MCF 10A (cell line): ENCODE results near the gene YEATS2. TPM values are rescaled to one million over a fixed set of nuclear protein-coding genes. Genes with fewer than 3 reads are reported as not detected.

Source experiments
- BruUV-seq: library from RNA; stranded (reverse); fragments of 400-500 nt; replicated peaks from 2 replicates; lab custom pipeline; 2021; lab: Mats Ljungman, UMichigan
- CTCF ChIA-PET: fragments of 300-600 bp; sonication (Branson Sonifier 250); formaldehyde crosslinking; extraction: SDS; loops from one replicate; lab custom pipeline; 2021; ENCODE audit warnings: antibody characterized with exemption, inconsistent platforms; lab: Yijun Ruan, JAX
- POLR2A ChIA-PET: fragments of 300-600, 350-650 bp; sonication (Branson Sonifier 250); formaldehyde crosslinking; extraction: SDS; loops from one replicate; lab custom pipeline; 2020; ENCODE audit warnings: antibody characterized with exemption, inconsistent platforms; lab: Yijun Ruan, JAX
- DNase-seq: peaks from one replicate; pipeline ENCODE4 v3.0.0-alpha.2; 2018; ENCODE audit not compliant: unreplicated experiment
- H3K27ac Mint-ChIP-seq: one replicate; pipeline ENCODE4 v1.8.0; 2022; ENCODE audit warnings: mild to moderate bottlenecking, low read depth, mixed read lengths; ENCODE audit not compliant: unreplicated experiment
- H3K27me3 Mint-ChIP-seq: one replicate; pipeline ENCODE4 v1.8.0; 2022; ENCODE audit warnings: mixed read lengths; ENCODE audit not compliant: insufficient read depth, unreplicated experiment
- H3K36me3 Mint-ChIP-seq: one replicate; pipeline ENCODE4 v1.8.0; 2022; ENCODE audit warnings: mild to moderate bottlenecking, moderate library complexity, mixed read lengths; ENCODE audit not compliant: insufficient read depth, unreplicated experiment
- H3K4me1 Mint-ChIP-seq: one replicate; pipeline ENCODE4 v1.8.0; 2022; ENCODE audit warnings: mixed read lengths; ENCODE audit not compliant: insufficient read depth, unreplicated experiment
- H3K4me3 Mint-ChIP-seq: one replicate; pipeline ENCODE4 v1.8.0; 2022; ENCODE audit warnings: mild to moderate bottlenecking, moderate library complexity, mixed read lengths; ENCODE audit not compliant: unreplicated experiment
- H3K9me3 Mint-ChIP-seq: one replicate; pipeline ENCODE4 v1.8.0; 2022; ENCODE audit warnings: mixed read lengths; ENCODE audit not compliant: unreplicated experiment
- CTCF ChIP-seq: fragments of 200-600 bp; IDR thresholded peaks from one replicate; pipeline ENCODE4 v1.8.0; 2022; ENCODE audit warnings: antibody characterized with exemption, mild to moderate bottlenecking; ENCODE audit not compliant: unreplicated experiment
- intact Hi-C: fragments of 100-400 bp; cut with micrococcal nuclease; formaldehyde crosslinking; loops from 2 replicates; pipeline ENCODE4 v1.14.1; 2022
- total RNA-seq: library from RNA; stranded (reverse); gene quantifications from 2 replicates; pipeline ENCODE4 v1.2.3, GENCODE V29; 2022

YEATS2 gene
- total RNA-seq, 1 experiment from 2014 or later: 29.4 TPM

DNA sequence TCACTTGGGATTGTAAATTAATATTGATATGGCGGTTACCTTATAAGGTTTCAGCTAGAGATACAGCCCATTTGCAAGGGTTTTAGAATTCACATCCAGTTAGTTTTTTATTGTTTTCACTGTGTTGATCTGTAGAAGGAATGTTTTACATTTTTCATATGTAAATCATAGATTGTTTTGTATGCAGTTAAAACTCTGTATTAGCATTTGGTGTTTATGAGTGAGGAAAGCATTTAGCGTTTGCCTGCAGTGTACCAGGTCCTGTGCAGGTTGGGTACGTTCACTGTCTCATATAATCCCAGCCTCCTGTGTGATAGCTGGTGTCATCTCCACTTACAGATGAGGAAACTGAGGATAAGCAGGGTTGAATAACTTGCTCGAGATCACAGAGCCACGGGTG is 104.0 kb downstream of the YEATS2 start:
- no peak for TF ChIP-seq CTCF
- BruUV-seq: no TSS peak
- peaks cover 87% of the 10 kb centered on the region for H3K36me3 Mint-ChIP-seq
- H3K27ac Mint-ChIP-seq: no peak overlapping the region
- H3K9me3 Mint-ChIP-seq: no peaks in the 10 kb centered on the region
- ChIA-PET CTCF (no interaction called here), POLR2A (no interaction called here)
- no peak overlapping the region for H3K4me3 Mint-ChIP-seq
- no peaks in the 10 kb centered on the region for H3K27me3 Mint-ChIP-seq
- DNase-seq: no peak
- H3K4me1 Mint-ChIP-seq: no peaks in the 10 kb centered on the region
- intact Hi-C loops: no loop called here

DNA sequence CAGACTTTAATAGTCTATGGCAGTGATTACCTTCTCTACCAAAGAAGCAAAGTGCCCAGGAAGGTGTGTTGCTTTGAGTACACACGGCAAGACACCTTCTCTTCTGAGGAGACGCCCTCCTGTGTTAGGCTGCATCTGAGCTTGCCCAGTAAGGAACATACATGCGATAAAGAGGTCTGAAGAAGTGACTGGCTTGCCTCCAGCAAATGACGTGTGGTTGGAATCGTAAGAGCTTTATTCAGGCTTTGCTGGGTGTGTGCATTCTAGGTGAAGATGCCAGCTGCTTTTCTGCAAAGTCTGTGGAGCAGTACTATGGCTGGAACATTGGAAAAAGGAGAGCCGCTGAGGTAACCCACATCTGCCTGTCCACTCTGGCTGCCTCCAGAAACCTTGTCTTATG is 105.4 kb downstream of the YEATS2 start:
- no peaks in the 10 kb centered on the region for H3K27me3 Mint-ChIP-seq
- intact Hi-C loops: no loop called here

DNA sequence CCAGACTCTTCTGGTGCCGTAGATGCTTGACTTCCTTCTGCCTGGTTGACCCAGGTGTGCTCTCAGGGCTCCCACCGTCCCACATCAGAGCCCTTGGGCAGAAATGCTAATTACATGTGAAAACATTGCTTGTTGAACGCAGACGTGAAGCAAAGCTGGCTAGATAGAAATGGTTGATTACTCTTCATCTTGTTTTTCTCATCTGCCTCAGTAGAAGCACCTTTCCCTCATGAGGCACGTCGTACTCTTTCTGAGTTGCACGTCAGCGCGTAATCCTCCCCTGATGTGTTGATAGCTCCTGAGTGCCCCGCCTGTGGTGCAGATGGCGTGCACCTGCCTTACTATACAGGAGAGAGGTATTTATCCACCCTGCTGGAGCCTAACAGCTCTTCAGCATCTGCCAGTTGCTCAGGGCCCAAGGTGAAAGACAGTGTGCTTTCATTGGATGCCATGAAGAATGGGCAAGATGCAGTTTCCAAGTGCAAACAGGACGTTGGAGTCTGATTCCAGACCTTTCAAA is 109.7 kb downstream of the YEATS2 start:
- ChIA-PET CTCF (interaction anchor here (1.1 kb wide), 1 partner anchor 10 kb away, joined by 5 read pairs; no protein-coding TSS in a partner anchor), POLR2A (interaction anchor here (2.2 kb wide), 1 partner anchor 11 kb away, joined by 6 read pairs; no protein-coding TSS in a partner anchor)
- Mint-ChIP-seq H3K36me3 (peaks cover 86% of the 10 kb centered on the region), H3K27ac (no peak overlapping the region), H3K27me3 (no peaks in the 10 kb centered on the region), H3K4me3 (no peak overlapping the region), H3K4me1 (no peaks in the 10 kb centered on the region), H3K9me3 (no peaks in the 10 kb centered on the region)
- intact Hi-C loops: no loop called here
- TF ChIP-seq CTCF: no peak
- BruUV-seq: no TSS peak
- no peak for DNase-seq

More for the DNA sequence above, 105.4 kb downstream of the YEATS2 start:
- Mint-ChIP-seq H3K36me3 (peaks cover 90% of the 10 kb centered on the region), H3K4me3 (no peak overlapping the region), H3K9me3 (no peaks in the 10 kb centered on the region), H3K4me1 (no peaks in the 10 kb centered on the region), H3K27ac (no peak overlapping the region)
- no peak for DNase-seq
- CTCF ChIA-PET: no interaction called here
- POLR2A ChIA-PET: interaction anchor here (0.6 kb wide), 1 partner anchor 9 kb away, joined by 3 read pairs; no protein-coding TSS in a partner anchor
- BruUV-seq: no TSS peak
- TF ChIP-seq CTCF: no peak

DNA sequence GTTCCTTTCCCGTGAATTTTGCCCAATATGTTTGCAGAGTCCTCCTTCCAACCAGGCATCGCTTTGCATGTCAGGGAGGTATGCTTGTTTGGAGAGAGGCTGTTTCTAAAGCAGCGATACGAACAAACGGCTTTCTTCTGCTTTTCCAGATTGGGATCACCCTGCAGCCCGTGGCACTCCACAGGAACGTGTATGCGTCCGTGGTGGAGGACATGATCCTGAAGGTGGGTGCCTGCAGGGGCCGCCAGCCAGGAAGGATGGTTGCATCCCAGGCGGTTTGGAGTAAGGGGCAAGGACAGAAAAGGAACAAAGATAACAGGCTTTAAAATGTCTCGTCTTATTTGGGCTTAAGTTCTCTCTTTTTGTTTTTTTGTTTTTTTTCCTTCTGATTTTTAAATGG is 110.3 kb downstream of the YEATS2 start:
- no peak for TF ChIP-seq CTCF
- DNase-seq: no peak
- no TSS peak for BruUV-seq
- ChIA-PET POLR2A (no interaction called here), CTCF (no interaction called here)
- H3K9me3 Mint-ChIP-seq: no peaks in the 10 kb centered on the region
- H3K4me3 Mint-ChIP-seq: no peak overlapping the region
- no peak overlapping the region for H3K27ac Mint-ChIP-seq
- intact Hi-C loops: no loop called here
- no peaks in the 10 kb centered on the region for H3K27me3 Mint-ChIP-seq
- peaks cover 85% of the 10 kb centered on the region for H3K36me3 Mint-ChIP-seq
- H3K4me1 Mint-ChIP-seq: peaks cover 5% of the 10 kb centered on the region
